ENCODE measurements around the gene ATP10D. TPM values are rescaled to one million over a fixed set of nuclear protein-coding genes. Genes with fewer than 3 reads are reported as not detected.

The ATP10D gene
- total RNA-seq: 46.4 and 46.5 TPM in 2 replicates

GRCh38 chr4:47485047-47485692 lies at the start of gene ATP10D:
Gene ATP10D, plus strand, starts transcription at chr4:47485275. Its CDS starts 27,266 bp downstream, at chr4:47512541.

DNA sequence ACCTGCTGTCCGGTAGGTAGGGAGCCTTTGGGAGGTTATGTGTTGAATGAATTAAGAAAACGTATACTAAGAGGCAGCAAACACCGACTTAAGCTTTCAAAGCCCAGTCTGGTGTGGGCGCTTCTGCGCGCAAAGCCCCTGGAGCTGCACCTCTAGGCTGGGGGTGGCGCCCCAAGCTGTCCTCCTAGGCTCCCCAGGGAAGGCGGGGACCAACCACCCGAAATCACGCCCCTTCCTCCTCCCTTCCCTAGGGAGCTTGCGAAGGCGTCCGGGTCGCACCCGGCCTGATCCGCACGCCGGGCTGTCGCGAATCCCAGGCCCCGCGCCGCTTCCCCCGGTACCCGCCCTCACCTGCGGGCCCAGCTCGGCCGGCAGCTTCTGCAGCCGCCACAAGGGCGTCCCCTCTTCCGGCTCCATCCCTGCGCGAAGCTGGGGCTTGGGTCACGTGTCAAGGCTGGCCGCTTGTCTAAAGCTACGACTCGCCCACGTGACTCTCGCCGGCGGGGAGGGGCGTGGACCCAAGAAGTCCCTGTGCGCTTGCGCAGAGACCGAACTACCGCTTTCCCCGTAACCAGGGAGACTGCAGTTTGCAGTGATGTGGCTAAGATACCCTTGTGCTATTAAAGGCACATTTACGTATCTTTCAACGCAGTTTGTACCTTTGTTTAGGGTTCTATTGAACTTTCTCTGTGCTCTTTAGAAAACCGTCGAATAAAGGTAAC lies 21.7 kb upstream of the ATP10D start, which contains the start of gene COMMD8:
TSS of gene COMMD8 (minus strand) at position 468 of the 722 bp plus-strand sequence. CDS start at position 417, 51 bp downstream.

Other genes starting within 250 kb of the ATP10D start
- 24.3 and 34.6 TPM in 2 replicates for gene COMMD8, start 21.6 kb upstream of the ATP10D start, total RNA-seq